ENCODE results near the gene C2orf76.

Gene C2orf76

DNA sequence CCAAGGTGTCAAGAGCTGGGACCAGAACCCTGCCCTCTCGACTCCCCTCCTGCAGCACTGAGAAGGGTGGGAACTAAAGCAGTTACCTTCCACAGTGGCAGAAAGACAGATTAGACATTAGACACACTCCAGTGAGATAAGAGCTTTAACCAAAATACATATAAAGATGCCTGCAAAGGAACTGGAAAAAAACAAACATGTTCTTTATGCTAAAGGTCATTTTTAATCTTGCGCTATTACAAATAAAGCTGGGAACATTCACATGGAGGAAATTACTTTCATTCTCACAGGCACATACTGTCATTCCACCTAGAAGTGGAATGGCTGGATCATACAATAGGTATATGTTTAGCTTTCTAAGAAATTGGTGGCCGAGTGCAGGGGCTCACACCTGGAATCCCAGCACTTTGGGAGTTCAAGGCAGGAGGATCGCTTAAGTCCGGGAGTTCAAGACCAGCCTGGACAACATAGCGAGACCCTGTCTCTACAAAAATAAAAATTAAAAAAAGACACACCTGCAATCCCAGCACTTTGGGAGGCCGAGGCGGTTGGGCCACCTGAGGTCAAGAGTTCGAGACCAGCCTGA, 41.9 kb downstream of the C2orf76 start:
- TF ChIP-seq, protein P1, sequence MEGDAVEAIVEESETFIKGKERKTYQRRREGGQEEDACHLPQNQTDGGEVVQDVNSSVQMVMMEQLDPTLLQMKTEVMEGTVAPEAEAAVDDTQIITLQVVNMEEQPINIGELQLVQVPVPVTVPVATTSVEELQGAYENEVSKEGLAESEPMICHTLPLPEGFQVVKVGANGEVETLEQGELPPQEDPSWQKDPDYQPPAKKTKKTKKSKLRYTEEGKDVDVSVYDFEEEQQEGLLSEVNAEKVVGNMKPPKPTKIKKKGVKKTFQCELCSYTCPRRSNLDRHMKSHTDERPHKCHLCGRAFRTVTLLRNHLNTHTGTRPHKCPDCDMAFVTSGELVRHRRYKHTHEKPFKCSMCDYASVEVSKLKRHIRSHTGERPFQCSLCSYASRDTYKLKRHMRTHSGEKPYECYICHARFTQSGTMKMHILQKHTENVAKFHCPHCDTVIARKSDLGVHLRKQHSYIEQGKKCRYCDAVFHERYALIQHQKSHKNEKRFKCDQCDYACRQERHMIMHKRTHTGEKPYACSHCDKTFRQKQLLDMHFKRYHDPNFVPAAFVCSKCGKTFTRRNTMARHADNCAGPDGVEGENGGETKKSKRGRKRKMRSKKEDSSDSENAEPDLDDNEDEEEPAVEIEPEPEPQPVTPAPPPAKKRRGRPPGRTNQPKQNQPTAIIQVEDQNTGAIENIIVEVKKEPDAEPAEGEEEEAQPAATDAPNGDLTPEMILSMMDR (IDR thresholded peaks at IDR 0.05; ENCODE audit: low read depth, low read length, missing control alignments) = no peak
- DNase-seq (ENCODE audit: low read depth) = no peak
- H3K4me3 ChIP-seq (ENCODE audit: low read depth, low read length) = no peak overlapping the region

DNA sequence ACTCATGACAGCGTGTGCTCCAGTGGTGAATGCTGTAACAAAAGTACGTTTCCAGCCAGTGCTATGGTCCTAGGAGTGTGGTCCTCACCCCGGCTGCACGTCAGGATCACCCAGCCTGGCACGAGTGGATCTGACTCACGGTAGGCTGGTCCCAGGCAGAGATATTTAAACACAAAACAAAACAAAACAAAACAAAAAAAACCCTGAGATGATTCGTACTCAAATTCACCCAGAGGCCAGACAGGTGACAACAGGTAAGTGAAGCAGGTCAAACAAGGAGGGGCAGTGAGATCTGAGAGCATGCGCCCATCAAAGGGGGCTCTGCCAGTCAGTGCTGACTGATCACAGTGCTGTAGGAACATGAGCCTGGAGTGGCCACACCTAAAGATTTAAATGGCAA, 43.2 kb downstream of the C2orf76 start:
- TF ChIP-seq, protein P1 (IDR thresholded peaks at IDR 0.05; ENCODE audit: low read depth, low read length, missing control alignments) = no peak
- no peak overlapping the region for H3K4me3 ChIP-seq (ENCODE audit: low read depth, low read length)
- no peak for DNase-seq (ENCODE audit: low read depth)

GRCh38 chr2:119319593-119319992, 47.0 kb downstream of the C2orf76 start:
- TF ChIP-seq, protein P1 (IDR thresholded peaks at IDR 0.05; ENCODE audit: low read depth, low read length, missing control alignments) = no peak
- no peak overlapping the region for H3K4me3 ChIP-seq (ENCODE audit: low read depth, low read length)
- no peak for DNase-seq (ENCODE audit: low read depth)

DNA sequence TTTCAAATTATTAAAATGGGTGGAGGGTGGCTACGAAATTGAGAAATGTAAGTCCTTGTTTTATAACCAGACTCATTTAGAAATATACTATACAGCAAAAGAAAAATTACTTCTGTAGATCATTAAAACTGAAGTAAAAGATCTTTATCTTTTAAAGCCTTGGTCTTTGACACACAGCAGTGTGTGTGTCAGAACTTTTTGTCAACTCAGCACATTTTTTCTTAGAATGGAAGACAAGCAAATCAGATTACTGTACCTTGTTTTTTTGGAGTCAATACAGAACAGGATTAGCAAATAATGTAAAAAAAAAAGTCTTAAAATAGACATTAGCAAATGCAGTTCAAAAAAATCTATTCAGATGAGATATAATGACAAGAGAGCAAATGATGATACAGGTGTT, 49.1 kb downstream of the C2orf76 start:
- DNase-seq (ENCODE audit: low read depth) = no peak
- H3K4me3 ChIP-seq (ENCODE audit: low read depth, low read length) = no peak overlapping the region
- TF ChIP-seq, protein P1 (IDR thresholded peaks at IDR 0.05; ENCODE audit: low read depth, low read length, missing control alignments) = no peak

GRCh38 chr2:119316066-119316465, 50.6 kb downstream of the C2orf76 start:
- no peak for DNase-seq (ENCODE audit: low read depth)
- H3K4me3 ChIP-seq (ENCODE audit: low read depth, low read length) = no peak overlapping the region
- TF ChIP-seq, protein P1 (IDR thresholded peaks at IDR 0.05; ENCODE audit: low read depth, low read length, missing control alignments) = no peak

- TF ChIP-seq, protein P1 (IDR thresholded peaks at IDR 0.05; ENCODE audit: low read depth, low read length, missing control alignments) = no peak
- DNase-seq (ENCODE audit: low read depth) = no peak
- H3K4me3 ChIP-seq (ENCODE audit: low read depth, low read length) = no peak overlapping the region
Observed at GRCh38 chr2:119315241-119315925, 51.3 kb downstream of the C2orf76 start.

DNA sequence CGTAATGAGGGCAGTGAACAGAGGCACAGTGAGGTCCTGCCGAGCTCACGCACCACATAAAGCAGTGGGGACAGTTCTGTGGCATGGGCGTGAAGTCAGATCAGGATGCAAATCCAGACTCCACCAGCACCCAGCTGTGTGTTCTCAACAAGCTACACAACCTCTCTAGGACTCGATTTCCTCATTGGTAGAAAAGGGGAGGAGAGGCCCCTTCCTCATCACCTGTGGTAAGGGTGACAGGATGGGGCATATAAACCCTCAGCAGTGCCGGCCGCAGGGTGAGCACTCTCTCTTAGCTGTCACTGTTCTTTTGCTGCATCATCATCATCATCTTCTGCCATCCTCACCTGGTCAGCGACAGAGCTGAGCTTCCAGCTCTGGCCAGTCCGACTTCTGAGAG, 54.8 kb downstream of the C2orf76 start:
- TF ChIP-seq, protein P1 (IDR thresholded peaks at IDR 0.05; ENCODE audit: low read depth, low read length, missing control alignments) = no peak
- DNase-seq (ENCODE audit: low read depth) = no peak
- no peak overlapping the region for H3K4me3 ChIP-seq (ENCODE audit: low read depth, low read length)
